ENCODE results near the gene VIPR2. TPM values are rescaled to one million over a fixed set of nuclear protein-coding genes. Genes with fewer than 3 reads are reported as not detected.

VIPR2 gene
- total RNA-seq, 1 donor from 2014 or later, result not detected

DNA sequence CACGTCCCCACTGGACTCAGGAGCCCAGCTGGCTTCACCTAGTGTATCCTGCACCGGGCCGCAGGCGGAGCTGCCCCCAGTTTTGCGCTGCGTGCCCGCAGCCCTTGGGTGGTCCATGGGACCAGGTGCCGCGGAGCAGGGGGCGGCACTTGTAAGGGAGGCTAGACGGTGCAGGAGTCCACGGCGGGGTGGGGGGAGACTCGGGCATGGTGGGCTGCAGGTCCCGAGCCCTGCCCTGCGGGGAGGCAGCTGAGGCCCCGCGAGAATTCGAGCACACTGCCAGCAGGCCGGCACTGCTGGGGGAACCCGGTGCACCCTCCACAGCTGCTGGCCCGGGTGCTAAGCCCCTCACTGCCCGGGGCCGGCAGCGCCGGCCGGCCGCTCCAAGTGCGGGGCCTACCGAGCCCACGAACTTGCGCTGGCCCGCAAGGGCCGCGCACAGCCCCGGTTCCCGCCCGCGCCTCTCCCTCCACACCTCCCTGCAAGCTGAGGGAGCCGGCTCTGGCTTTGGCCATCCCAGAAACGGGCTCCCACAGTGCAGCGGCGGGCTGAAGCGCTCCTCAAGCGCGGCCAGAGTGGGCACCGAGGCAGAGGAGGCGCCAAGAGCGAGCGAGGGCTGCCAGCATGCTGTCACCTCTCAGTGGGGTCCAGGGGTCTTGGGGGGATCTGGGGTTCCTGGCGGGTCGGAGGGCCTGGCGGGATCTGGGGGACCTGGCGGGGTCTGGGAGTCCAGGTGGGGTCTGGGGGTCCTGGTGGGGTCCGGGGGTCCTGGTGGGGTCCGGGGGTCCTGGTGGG is 81.4 kb downstream of the VIPR2 start:
- no peak overlapping the region for H3K4me3 ChIP-seq (ENCODE audit: low read depth, low read length)
- no peak for DNase-seq (ENCODE audit: low read depth)
- no peak for TF ChIP-seq CTCF (conservative IDR thresholded peaks at IDR 0.05; ENCODE audit: low read depth, low read length)

GRCh38 chr7:159062569-159062968 is 82.1 kb downstream of the VIPR2 start:
- DNase-seq (ENCODE audit: low read depth), result no peak
- TF ChIP-seq CTCF (conservative IDR thresholded peaks at IDR 0.05; ENCODE audit: low read depth, low read length), result no peak
- H3K4me3 ChIP-seq (ENCODE audit: low read depth, low read length), result no peak overlapping the region

- H3K4me3 ChIP-seq (ENCODE audit: low read depth, low read length), result no peak overlapping the region
- no peak for TF ChIP-seq CTCF (conservative IDR thresholded peaks at IDR 0.05; ENCODE audit: low read depth, low read length)
- no peak for DNase-seq (ENCODE audit: low read depth)
Measured at GRCh38 chr7:159061674-159062212, 82.9 kb downstream of the VIPR2 start.

GRCh38 chr7:159061209-159061608 is 83.5 kb downstream of the VIPR2 start:
- TF ChIP-seq CTCF (conservative IDR thresholded peaks at IDR 0.05; ENCODE audit: low read depth, low read length), result no peak
- DNase-seq (ENCODE audit: low read depth), result no peak
- no peak overlapping the region for H3K4me3 ChIP-seq (ENCODE audit: low read depth, low read length)

DNA sequence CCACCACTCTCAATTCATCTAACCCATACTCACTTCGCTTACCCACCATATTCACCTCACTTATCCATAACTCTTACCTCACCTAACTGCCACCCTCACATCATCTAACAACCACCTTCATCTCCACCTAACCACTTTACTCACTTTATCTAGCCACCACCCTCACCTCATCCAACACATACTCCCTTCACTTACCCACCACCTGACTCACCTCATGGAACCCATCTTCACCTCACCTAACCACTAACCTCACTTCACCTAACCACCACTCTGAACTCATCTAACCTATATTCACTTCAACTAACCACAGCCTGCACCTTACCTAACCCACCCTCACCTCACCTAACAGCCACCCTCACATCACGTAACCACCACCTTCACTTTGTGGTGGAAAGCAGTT is 84.2 kb downstream of the VIPR2 start:
- no peak overlapping the region for H3K4me3 ChIP-seq (ENCODE audit: low read depth, low read length)
- TF ChIP-seq CTCF (conservative IDR thresholded peaks at IDR 0.05; ENCODE audit: low read depth, low read length), result no peak
- DNase-seq (ENCODE audit: low read depth), result no peak

GRCh38 chr7:159059629-159060028 is 85.0 kb downstream of the VIPR2 start:
- TF ChIP-seq CTCF (conservative IDR thresholded peaks at IDR 0.05; ENCODE audit: low read depth, low read length), result no peak
- no peak for DNase-seq (ENCODE audit: low read depth)
- H3K4me3 ChIP-seq (ENCODE audit: low read depth, low read length), result no peak overlapping the region

GRCh38 chr7:159057647-159058046 is 87.0 kb downstream of the VIPR2 start:
- DNase-seq (ENCODE audit: low read depth), result no peak
- TF ChIP-seq CTCF (conservative IDR thresholded peaks at IDR 0.05; ENCODE audit: low read depth, low read length), result no peak
- no peak overlapping the region for H3K4me3 ChIP-seq (ENCODE audit: low read depth, low read length)

Data from epithelial cell of proximal tubule (primary cell).